PFSK-1 (cell line): ENCODE results near the gene PNCK.

Experiments used
- FOXP2 ChIP-seq: optimal IDR thresholded peaks from 2 replicates; pipeline ENCODE3; 2011; ENCODE audit warnings: borderline replicate concordance, control low read depth, inconsistent platforms; ENCODE audit not compliant: insufficient read depth; ENCODE audit errors: extremely low read length, extremely low read depth
- POLR2AphosphoS5 ChIP-seq: IDR thresholded peaks from 2 replicates; pipeline ENCODE4 v1.6.1; 2012; ENCODE audit warnings: low read depth, mild to moderate bottlenecking, control low read depth, low read length, moderate library complexity
- SIN3A ChIP-seq: IDR thresholded peaks from 2 replicates; pipeline ENCODE4 v1.6.1; 2012; ENCODE audit warnings: mild to moderate bottlenecking, low read length, moderate library complexity, borderline replicate concordance; ENCODE audit not compliant: insufficient read depth
- TAF1 ChIP-seq: IDR thresholded peaks from 2 replicates; pipeline ENCODE4 v1.6.1; 2012; ENCODE audit warnings: low read length, control low read depth, borderline replicate concordance; ENCODE audit not compliant: insufficient read depth
- TF ChIP-seq, protein P1 (sequence below), 2 experiments: IDR thresholded peaks; 2 replicates each; pipeline versions ENCODE4 v1.6.1 to v1.8.0; 2011 to 2012; ENCODE audit warnings: low read depth in 2 of 2, low read length in 2 of 2, control low read depth in 1 of 2, inconsistent platforms in 1 of 2, mild to moderate bottlenecking in 1 of 2, moderate library complexity in 1 of 2; ENCODE audit not compliant: insufficient read depth in 1 of 2

Gene PNCK

DNA sequence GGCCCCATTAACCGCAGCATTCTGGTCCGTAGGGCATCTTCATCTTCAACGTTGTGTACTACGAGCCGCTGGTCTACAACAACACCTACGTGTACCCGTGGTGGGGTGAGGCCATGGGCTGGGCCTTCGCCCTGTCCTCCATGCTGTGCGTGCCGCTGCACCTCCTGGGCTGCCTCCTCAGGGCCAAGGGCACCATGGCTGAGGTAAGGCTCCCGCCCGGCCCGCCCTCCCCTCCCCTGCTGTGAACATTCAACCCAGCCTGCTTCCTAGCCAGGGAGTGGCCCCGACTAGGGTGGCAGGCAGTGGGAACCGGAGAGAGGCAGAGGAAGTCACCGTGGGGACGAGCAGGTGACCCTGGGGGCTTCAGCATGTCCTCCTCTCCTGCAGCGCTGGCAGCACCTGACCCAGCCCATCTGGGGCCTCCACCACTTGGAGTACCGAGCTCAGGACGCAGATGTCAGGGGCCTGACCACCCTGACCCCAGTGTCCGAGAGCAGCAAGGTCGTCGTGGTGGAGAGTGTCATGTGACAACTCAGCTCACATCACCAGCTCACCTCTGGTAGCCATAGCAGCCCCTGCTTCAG, 21.2 kb upstream of the PNCK start:
- TF ChIP-seq SIN3A (no peak), FOXP2 (no peak)
- TF ChIP-seq, protein P1, sequence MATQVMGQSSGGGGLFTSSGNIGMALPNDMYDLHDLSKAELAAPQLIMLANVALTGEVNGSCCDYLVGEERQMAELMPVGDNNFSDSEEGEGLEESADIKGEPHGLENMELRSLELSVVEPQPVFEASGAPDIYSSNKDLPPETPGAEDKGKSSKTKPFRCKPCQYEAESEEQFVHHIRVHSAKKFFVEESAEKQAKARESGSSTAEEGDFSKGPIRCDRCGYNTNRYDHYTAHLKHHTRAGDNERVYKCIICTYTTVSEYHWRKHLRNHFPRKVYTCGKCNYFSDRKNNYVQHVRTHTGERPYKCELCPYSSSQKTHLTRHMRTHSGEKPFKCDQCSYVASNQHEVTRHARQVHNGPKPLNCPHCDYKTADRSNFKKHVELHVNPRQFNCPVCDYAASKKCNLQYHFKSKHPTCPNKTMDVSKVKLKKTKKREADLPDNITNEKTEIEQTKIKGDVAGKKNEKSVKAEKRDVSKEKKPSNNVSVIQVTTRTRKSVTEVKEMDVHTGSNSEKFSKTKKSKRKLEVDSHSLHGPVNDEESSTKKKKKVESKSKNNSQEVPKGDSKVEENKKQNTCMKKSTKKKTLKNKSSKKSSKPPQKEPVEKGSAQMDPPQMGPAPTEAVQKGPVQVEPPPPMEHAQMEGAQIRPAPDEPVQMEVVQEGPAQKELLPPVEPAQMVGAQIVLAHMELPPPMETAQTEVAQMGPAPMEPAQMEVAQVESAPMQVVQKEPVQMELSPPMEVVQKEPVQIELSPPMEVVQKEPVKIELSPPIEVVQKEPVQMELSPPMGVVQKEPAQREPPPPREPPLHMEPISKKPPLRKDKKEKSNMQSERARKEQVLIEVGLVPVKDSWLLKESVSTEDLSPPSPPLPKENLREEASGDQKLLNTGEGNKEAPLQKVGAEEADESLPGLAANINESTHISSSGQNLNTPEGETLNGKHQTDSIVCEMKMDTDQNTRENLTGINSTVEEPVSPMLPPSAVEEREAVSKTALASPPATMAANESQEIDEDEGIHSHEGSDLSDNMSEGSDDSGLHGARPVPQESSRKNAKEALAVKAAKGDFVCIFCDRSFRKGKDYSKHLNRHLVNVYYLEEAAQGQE (IDR thresholded peaks at IDR 0.05; ENCODE audit: insufficient read depth in 1 of 2, low read depth in 2 of 2, low read length in 2 of 2) = no peak

DNA sequence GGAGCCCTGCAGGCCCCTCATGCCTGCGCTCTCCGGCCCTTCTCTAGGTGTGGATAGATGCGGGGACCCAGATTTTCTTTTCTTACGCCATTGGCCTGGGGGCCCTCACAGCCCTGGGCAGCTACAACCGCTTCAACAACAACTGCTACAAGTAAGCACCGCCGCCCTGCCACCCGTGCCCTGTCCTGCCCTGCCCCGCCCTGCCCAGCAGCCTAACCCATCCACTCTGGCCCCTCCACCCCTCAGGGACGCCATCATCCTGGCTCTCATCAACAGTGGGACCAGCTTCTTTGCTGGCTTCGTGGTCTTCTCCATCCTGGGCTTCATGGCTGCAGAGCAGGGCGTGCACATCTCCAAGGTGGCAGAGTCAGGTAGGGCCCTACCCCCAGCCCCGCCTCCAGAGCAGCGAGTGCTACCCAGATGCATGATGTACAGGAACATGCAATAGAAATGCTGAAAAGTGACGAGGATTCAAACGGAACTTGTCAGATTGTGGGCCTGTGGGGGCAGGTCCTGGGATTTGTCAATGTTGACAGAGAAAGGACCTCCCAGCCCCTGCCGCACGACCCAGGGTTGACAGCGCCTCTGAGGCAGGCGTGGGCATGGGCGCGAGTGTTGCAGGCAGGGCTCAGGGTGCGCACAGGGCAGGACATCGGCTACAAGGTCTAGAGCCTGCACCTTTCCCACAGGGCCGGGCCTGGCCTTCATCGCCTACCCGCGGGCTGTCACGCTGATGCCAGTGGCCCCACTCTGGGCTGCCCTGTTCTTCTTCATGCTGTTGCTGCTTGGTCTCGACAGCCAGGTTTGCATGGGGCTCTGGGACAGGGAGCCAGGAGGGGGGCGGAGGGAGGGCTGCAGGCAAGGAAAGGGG, 19.8 kb upstream of the PNCK start:
- no peak for TF ChIP-seq SIN3A
- no peak for TF ChIP-seq FOXP2
- TF ChIP-seq POLR2AphosphoS5 = no peak
- TF ChIP-seq, protein P1 (IDR thresholded peaks at IDR 0.05; ENCODE audit: insufficient read depth in 1 of 2, low read depth in 2 of 2, low read length in 2 of 2) = no peak
- no peak for TF ChIP-seq TAF1

DNA sequence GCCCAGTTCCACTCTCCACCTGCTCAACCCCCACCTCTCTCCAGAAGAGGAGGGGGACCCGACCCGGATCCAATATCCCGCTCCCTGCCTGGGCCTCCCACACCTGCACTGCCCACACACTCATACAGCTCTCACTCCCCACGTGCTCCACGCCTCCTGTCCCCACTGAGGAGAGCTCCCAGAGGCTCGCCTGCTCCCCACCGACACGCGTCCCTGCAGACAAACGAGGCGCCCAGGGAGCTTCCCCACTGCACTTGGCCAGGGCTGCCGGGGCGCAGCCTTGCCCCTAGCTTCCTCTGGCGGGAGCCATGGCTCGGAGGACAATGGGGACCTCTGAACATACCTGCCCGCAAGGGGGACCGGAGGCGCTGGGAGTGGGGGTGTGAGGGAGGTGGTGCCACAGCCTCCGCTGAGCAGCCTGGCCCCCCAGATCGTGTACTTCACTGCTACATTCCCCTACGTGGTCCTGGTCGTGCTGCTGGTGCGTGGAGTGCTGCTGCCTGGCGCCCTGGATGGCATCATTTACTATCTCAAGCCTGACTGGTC, 19.1 kb upstream of the PNCK start:
- TF ChIP-seq FOXP2 = no peak
- TF ChIP-seq POLR2AphosphoS5 = no peak; the same call in 1 of the 2 replicates
- no peak for TF ChIP-seq SIN3A
- TF ChIP-seq, protein P1 (IDR thresholded peaks at IDR 0.05; ENCODE audit: insufficient read depth in 1 of 2, low read depth in 2 of 2, low read length in 2 of 2) = no peak
- TF ChIP-seq TAF1 = no peak

DNA sequence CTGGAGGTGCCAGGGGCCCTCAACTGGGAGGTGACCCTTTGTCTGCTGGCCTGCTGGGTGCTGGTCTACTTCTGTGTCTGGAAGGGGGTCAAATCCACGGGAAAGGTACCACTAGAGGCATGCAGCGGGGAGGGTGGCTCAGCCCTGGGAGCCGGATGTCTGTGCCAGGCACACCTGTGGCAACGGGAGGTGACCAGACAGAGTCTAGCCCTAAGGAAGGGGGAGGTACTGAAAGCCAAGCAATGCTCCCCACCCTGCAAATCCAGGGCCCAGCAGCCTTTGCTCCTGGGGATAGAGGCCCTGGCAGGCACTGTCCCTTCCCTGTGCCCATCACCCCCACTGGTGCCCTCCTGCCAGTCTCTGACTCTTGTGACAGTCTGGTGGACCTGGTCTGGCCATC, 18.4 kb upstream of the PNCK start:
- TF ChIP-seq POLR2AphosphoS5 (no peak), SIN3A (no peak), TAF1 (no peak), FOXP2 (no peak)
- TF ChIP-seq, protein P1 (IDR thresholded peaks at IDR 0.05; ENCODE audit: insufficient read depth in 1 of 2, low read depth in 2 of 2, low read length in 2 of 2) = no peak
